Neural progenitor cell (in vitro differentiated cells): ENCODE data around the gene GNAZ. TPM values are rescaled to one million over a fixed set of nuclear protein-coding genes. Genes with fewer than 3 reads are reported as not detected.

ENCODE experiments used
- DNase-seq: peaks from one replicate; pipeline ENCODE4 v3.0.0-alpha.2; 2016; ENCODE audit warnings: low spot score
- H2AFZ ChIP-seq: fragments of 200-600 bp; sonication (generic); replicated peaks from 2 replicates; pipeline ENCODE4 v1.6.1; 2016; ENCODE audit warnings: antibody characterized with exemption
- H3F3A ChIP-seq: fragments of 200-600 bp; sonication (generic); 2 replicates; pipeline ENCODE4 v1.6.1; 2016; ENCODE audit warnings: antibody characterized with exemption, low read depth
- H3K27ac ChIP-seq: fragments of 200-600 bp; sonication (generic); 2 replicates; pipeline ENCODE4 v1.5.1; 2016; ENCODE audit warnings: mild to moderate bottlenecking
- H3K27me3 ChIP-seq: fragments of 200-600 bp; sonication (generic); 2 replicates; pipeline ENCODE4 v1.6.1; 2016; ENCODE audit warnings: mild to moderate bottlenecking, moderate library complexity
- H3K36me3 ChIP-seq: fragments of 200-600 bp; sonication (generic); 2 replicates; pipeline ENCODE4 v1.5.1; 2016
- H3K4me1 ChIP-seq: fragments of 200-600 bp; sonication (generic); 2 replicates; pipeline ENCODE4 v1.6.1; 2016; ENCODE audit warnings: mixed run types
- H3K4me2 ChIP-seq: fragments of 200-600 bp; sonication (generic); 2 replicates; pipeline ENCODE4 v1.6.1; 2016
- H3K4me3 ChIP-seq: fragments of 200-600 bp; sonication (generic); 2 replicates; pipeline ENCODE4 v1.5.1; 2016
- H3K79me2 ChIP-seq: fragments of 200-600 bp; sonication (generic); 2 replicates; pipeline ENCODE4 v1.6.1; 2016; ENCODE audit warnings: low read depth
- H3K9ac ChIP-seq: fragments of 200-600 bp; sonication (generic); 2 replicates; pipeline ENCODE4 v1.6.1; 2016
- H3K9me3 ChIP-seq: fragments of 200-600 bp; sonication (generic); 2 replicates; pipeline ENCODE4 v1.5.1; 2016; ENCODE audit warnings: low read depth
- H4K20me1 ChIP-seq: fragments of 200-600 bp; sonication (generic); 2 replicates; pipeline ENCODE4 v1.6.1; 2016; ENCODE audit warnings: low read depth
- H3K27ac Mint-ChIP-seq: 3 replicates; pipeline ENCODE4 v1.8.0; 2021; ENCODE audit warnings: mixed read lengths
- H3K27me3 Mint-ChIP-seq: 2 replicates; pipeline ENCODE4 v1.8.0; 2022; ENCODE audit warnings: low read depth, mild to moderate bottlenecking, inconsistent platforms, moderate library complexity, mixed read lengths; ENCODE audit not compliant: insufficient read depth
- H3K36me3 Mint-ChIP-seq: 3 replicates; pipeline ENCODE4 v1.8.0; 2021; ENCODE audit warnings: mixed read lengths
- H3K4me1 Mint-ChIP-seq: 3 replicates; pipeline ENCODE4 v1.8.0; 2021; ENCODE audit warnings: mixed read lengths
- H3K4me3 Mint-ChIP-seq: 3 replicates; pipeline ENCODE4 v1.8.0; 2021; ENCODE audit warnings: mild to moderate bottlenecking, moderate library complexity, mixed read lengths
- H3K9me3 Mint-ChIP-seq: 3 replicates; pipeline ENCODE4 v1.8.0; 2020; ENCODE audit warnings: mixed read lengths
- CTCF ChIP-seq: fragments of 200-600 bp; sonication (generic); IDR thresholded peaks from 2 replicates; pipeline ENCODE4 v1.5.1; 2017; ENCODE audit warnings: antibody characterized with exemption, mild to moderate bottlenecking
- EZH2 ChIP-seq: fragments of 200-600 bp; sonication (generic); IDR thresholded peaks from 2 replicates; pipeline ENCODE4 v1.6.1; 2017; ENCODE audit warnings: antibody characterized with exemption, mild to moderate bottlenecking, moderate library complexity
- EZH2phosphoT487 ChIP-seq: fragments of 200-600 bp; sonication (generic); IDR thresholded peaks from 2 replicates; pipeline ENCODE4 v1.6.1; 2017; ENCODE audit warnings: antibody characterized with exemption
- total RNA-seq: library from RNA; depleted of rRNA; stranded (reverse); fragments of >200 nt; gene quantifications from 2 replicates; pipeline ENCODE4 v1.2.3, GENCODE V29; 2015; ENCODE audit warnings: low replicate concordance

GNAZ gene
- total RNA-seq, 1 donor from 2014 or later = 16.5 TPM

DNA sequence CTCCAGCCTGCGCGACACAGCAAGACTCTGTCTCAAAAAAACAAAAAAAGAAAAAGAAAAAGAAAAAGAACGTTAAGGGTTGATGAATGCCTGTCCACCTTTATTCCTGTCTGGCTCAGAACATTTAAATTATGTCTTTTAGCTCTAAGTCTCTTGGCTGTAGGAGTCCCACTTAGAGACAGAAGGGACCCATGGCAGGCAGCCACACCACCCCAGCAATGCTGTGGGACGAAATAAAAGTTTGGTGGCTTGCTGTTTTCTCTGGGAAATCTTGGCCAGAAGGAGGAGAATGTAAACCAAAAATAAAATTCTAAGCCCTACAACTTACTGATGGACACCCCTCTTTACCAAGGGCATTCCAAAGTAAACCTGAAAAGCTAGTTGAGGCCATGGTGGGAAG lies 38.9 kb upstream of the GNAZ start:
- Mint-ChIP-seq H3K27ac (peak overlapping the region; percentile 38), H3K4me3 (no peak overlapping the region), H3K27me3 (peaks cover 5% of the 10 kb centered on the region), H3K9me3 (no peaks in the 10 kb centered on the region), H3K4me1 (peaks cover 11% of the 10 kb centered on the region), H3K36me3 (no peaks in the 10 kb centered on the region)
- Histone ChIP-seq H3K27ac (no peak overlapping the region), H3K4me3 (no peak overlapping the region), H4K20me1 (no peaks in the 10 kb centered on the region), H3K9ac (no peak overlapping the region), H3K4me2 (no peak overlapping the region), H3K36me3 (no peaks in the 10 kb centered on the region), H3F3A (peaks cover 24% of the 10 kb centered on the region), H3K27me3 (no peaks in the 10 kb centered on the region), H3K9me3 (no peaks in the 10 kb centered on the region), H2AFZ (no peak overlapping the region), H3K4me1 (peaks cover 29% of the 10 kb centered on the region), H3K79me2 (no peaks in the 10 kb centered on the region)
- TF ChIP-seq CTCF (no peak), EZH2phosphoT487 (no peak), EZH2 (no peak)
- no peak for DNase-seq

DNA sequence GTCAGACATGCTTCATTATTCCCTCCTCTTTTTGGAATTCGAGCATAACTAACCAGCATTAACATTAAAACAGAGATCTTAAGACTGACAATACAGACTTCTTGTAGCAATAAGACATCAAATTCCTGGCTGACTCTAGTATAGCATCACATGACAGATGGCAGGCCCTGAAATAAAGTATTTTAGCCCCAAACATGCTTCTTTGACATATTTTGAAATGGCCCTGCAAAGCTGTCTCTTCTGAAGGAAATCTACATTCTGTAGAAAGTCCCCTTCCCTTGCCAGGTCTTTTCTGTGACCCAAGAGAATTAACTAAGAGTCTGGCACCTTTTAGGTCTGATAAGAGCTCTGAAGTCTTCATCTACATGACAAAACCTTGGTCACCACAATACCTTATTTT lies 38.5 kb upstream of the GNAZ start:
- Histone ChIP-seq H3F3A (peaks cover 24% of the 10 kb centered on the region), H3K4me3 (no peak overlapping the region), H3K27me3 (no peaks in the 10 kb centered on the region), H3K79me2 (no peaks in the 10 kb centered on the region), H4K20me1 (no peaks in the 10 kb centered on the region), H3K9me3 (no peaks in the 10 kb centered on the region), H3K36me3 (no peaks in the 10 kb centered on the region), H3K4me1 (peaks cover 29% of the 10 kb centered on the region), H3K9ac (no peak overlapping the region), H2AFZ (no peak overlapping the region), H3K27ac (no peak overlapping the region), H3K4me2 (no peak overlapping the region)
- Mint-ChIP-seq H3K27me3 (peaks cover 5% of the 10 kb centered on the region), H3K4me3 (no peak overlapping the region), H3K27ac (peak overlapping the region; percentile 38), H3K9me3 (no peaks in the 10 kb centered on the region), H3K4me1 (peaks cover 14% of the 10 kb centered on the region), H3K36me3 (no peaks in the 10 kb centered on the region)
- TF ChIP-seq EZH2 (no peak), EZH2phosphoT487 (no peak), CTCF (no peak)
- DNase-seq = no peak

GRCh38 chr22:23032658-23033057 lies 37.7 kb upstream of the GNAZ start:
- no peak overlapping the region for H3K4me3 Mint-ChIP-seq
- Histone ChIP-seq H3K27me3 (no peaks in the 10 kb centered on the region), H3K4me2 (no peak overlapping the region), H2AFZ (no peak overlapping the region), H3K79me2 (no peaks in the 10 kb centered on the region), H4K20me1 (no peaks in the 10 kb centered on the region), H3K4me3 (no peak overlapping the region), H3K4me1 (peaks cover 29% of the 10 kb centered on the region), H3K36me3 (no peaks in the 10 kb centered on the region), H3K9ac (no peak overlapping the region), H3K27ac (no peak overlapping the region), H3F3A (peaks cover 24% of the 10 kb centered on the region), H3K9me3 (no peaks in the 10 kb centered on the region)
- DNase-seq = no peak
- no peak overlapping the region for H3K27ac Mint-ChIP-seq
- H3K9me3 Mint-ChIP-seq = no peaks in the 10 kb centered on the region
- TF ChIP-seq EZH2 (no peak), CTCF (no peak), EZH2phosphoT487 (no peak)
- peaks cover 14% of the 10 kb centered on the region for H3K4me1 Mint-ChIP-seq
- H3K36me3 Mint-ChIP-seq = no peaks in the 10 kb centered on the region
- peaks cover 8% of the 10 kb centered on the region for H3K27me3 Mint-ChIP-seq
